ENCODE results near the gene METTL16. TPM values are rescaled to one million over a fixed set of nuclear protein-coding genes. Genes with fewer than 3 reads are reported as not detected.

Gene METTL16
- total and polyA plus RNA-seq, 2 of the 8 experiments (the other 6 are each of a cell fraction or from before 2014, with no cell fraction given) = 22.8 to 59.4 TPM

DNA sequence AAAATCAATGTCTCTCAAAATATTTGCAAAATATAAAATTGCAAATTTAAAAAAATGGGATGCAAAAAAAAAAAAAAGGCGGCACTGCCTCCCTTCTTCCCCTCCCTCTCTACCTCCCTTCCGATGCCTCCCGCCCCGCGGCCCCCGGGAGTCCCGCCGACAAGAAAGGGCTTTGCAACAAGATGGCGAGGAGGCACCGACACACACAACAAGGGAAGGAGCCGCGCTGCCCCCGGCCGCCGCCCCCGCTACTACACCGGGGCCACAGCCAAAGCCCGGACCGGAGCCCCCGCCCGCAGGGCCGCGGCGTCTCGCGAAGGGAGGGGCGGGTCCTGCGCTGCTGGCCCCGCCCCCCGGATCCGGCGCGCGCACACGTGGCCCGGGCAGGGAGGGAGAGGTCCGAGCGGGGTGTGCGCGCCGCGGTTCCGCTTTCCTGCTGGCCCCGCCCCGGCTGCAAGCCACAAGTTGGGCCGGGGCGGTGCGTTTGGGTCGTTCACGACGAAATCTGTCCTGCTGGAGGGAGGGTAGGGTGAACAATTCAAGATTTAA lies 110.7 kb downstream of the METTL16 start, which contains the start of gene MNT:
Gene MNT (minus strand): TSS at position 184 of the 549 bp plus-strand sequence. CDS start 348 bp downstream, outside the sequence.
- peak within 1 kb of the TSS; percentile 60 for H3K18ac ChIP-seq (ENCODE audit: extremely low read depth, low read length)
- H3K9me3 ChIP-seq (ENCODE audit: insufficient read depth in 2 of 2, low read depth in 1 of 2, low read length in 1 of 2) = no peaks in the 10 kb centered on the region
- H3K79me2 ChIP-seq (ENCODE audit: control insufficient read depth in 1 of 2, insufficient read depth in 2 of 2, low read length in 2 of 2) = peaks cover 0 to 26% of the 10 kb centered on the region in 2 experiments; a peak in 2 of 4 replicates
- H3K4me2 ChIP-seq (ENCODE audit: insufficient read depth in 1 of 2, low read depth in 2 of 2, low read length in 2 of 2) = peak within 1 kb of the TSS; percentile 94 to 97
- no peak within 1 kb of the TSS for H3K23ac ChIP-seq (ENCODE audit: insufficient read length)
- no peak within 1 kb of the TSS for H2AK5ac ChIP-seq (ENCODE audit: low read depth, low read length)
- H3K23me2 ChIP-seq (ENCODE audit: low read depth, low read length) = peaks cover 22% of the 10 kb centered on the region
- H3K9ac ChIP-seq (replicated peaks in 1 of 4; ENCODE audit: extremely low read depth in 1 of 4, low read depth in 3 of 4, low read length in 3 of 4) = peak within 1 kb of the TSS; percentile 63 to 83 (median 82)
- peak within 1 kb of the TSS; percentile 93 for H4K8ac ChIP-seq (ENCODE audit: extremely low read depth, insufficient read depth, low read length)
- no peak within 1 kb of the TSS for H2BK120ac ChIP-seq (replicated peaks; ENCODE audit: low read depth, low read length)
- H2AFZ ChIP-seq (ENCODE audit: low read length) = peak within 1 kb of the TSS; percentile 75; the same call in 1 of the 2 replicates
- no peak within 1 kb of the TSS for H2BK20ac ChIP-seq (ENCODE audit: low read length)
- peaks cover 0 to 2% (median 0%) of the 10 kb centered on the region in 4 experiments; a peak in 2 of 7 replicates for H3K27me3 ChIP-seq (replicated peaks in 1 of 4; ENCODE audit: control insufficient read depth in 3 of 4, extremely low read depth in 1 of 4, insufficient read depth in 3 of 4, low read length in 3 of 4)
- H3K4me3 ChIP-seq (ENCODE audit: extremely low read depth in 1 of 4, insufficient read depth in 2 of 4, low read depth in 3 of 4, low read length in 4 of 4) = peak within 1 kb of the TSS; percentile 84 to 96 (median 86)
- ChIA-PET POLR2A (ENCODE audit: partially characterized antibody) (interaction anchor here (0.6 to 8.8 kb wide), 19 partner anchors 11 to 309 kb away, joined by 3 to 193 read pairs (median 4); partner anchors contain the start of genes SMG6, SRR and TSR1), CTCF (ENCODE audit: partially characterized antibody) (interaction anchor here (0.8 to 8.8 kb wide), 6 partner anchors 9 to 448 kb away, joined by 3 to 80 read pairs (median 5); no protein-coding TSS in a partner anchor)
- peak within 1 kb of the TSS; percentile 94 for H3K27ac ChIP-seq (ENCODE audit: low read depth, low read length)
- no peaks in the 10 kb centered on the region for H3K36me3 ChIP-seq (ENCODE audit: control insufficient read depth in 2 of 4, insufficient read depth in 4 of 4, low read length in 3 of 4)
- H2BK5ac ChIP-seq (ENCODE audit: low read depth, low read length) = peak within 1 kb of the TSS; percentile 97
- FAIRE-seq (no peak), DNase-seq (ENCODE audit: low read depth in 1 of 2, low spot score in 2 of 2) (peak; percentile 82 to 93)
- H3K56ac ChIP-seq (replicated peaks; ENCODE audit: insufficient read length, low read depth, low read length) = peak within 1 kb of the TSS; percentile 33
- H4K5ac ChIP-seq (ENCODE audit: insufficient read length, low read depth, low read length) = peak within 1 kb of the TSS; percentile 63
- H2BK12ac ChIP-seq (ENCODE audit: low read depth, low read length) = peak within 1 kb of the TSS; percentile 97
- peak within 1 kb of the TSS; percentile 80 for H3K4ac ChIP-seq (replicated peaks; ENCODE audit: insufficient read length, low read depth, low read length)
- H3K4me1 ChIP-seq (replicated peaks in 1 of 4; ENCODE audit: control insufficient read depth in 3 of 4, insufficient read depth in 4 of 4, low read length in 3 of 4) = peaks cover 7 to 31% (median 22%) of the 10 kb centered on the region in 4 experiments
- H4K91ac ChIP-seq (replicated peaks; ENCODE audit: insufficient read length, low read length) = peak within 1 kb of the TSS; percentile 90
- no peak within 1 kb of the TSS for H3K14ac ChIP-seq (ENCODE audit: insufficient read length)
- H4K20me1 ChIP-seq (replicated peaks in 1 of 2; ENCODE audit: control insufficient read depth in 1 of 2, insufficient read depth in 2 of 2, low read length in 2 of 2) = peaks cover 1 to 10% of the 10 kb centered on the region in 2 experiments
- H2BK15ac ChIP-seq (ENCODE audit: low read length) = no peak within 1 kb of the TSS
- WGBS, 2 experiments (ENCODE audit: extremely low coverage in 1 of 2, insufficient coverage in 1 of 2, insufficient read length in 1 of 2, insufficient replicate concordance in 2 of 2, low coverage in 1 of 2, low lambda C conversion rate in 2 of 2, missing lambda C conversion rate in 1 of 2) = 0% methylated on average over 9 of the region's 51 CpGs; no CpG with 5 or more reads in 1 of the 2 experiments
- H3K79me1 ChIP-seq (ENCODE audit: low read depth, low read length) = peaks cover 17% of the 10 kb centered on the region
- TF ChIP-seq SP1 (IDR thresholded peaks at IDR 0.05; ENCODE audit: low read depth, low read length) = peak; percentile 97
- TF ChIP-seq EGR1 (IDR thresholded peaks at IDR 0.05; ENCODE audit: borderline replicate concordance, low read depth, low read length) = peak; percentile 98
- peak; percentile 71 for TF ChIP-seq CHD1 (IDR thresholded peaks at IDR 0.05; ENCODE audit: low read depth, low read length)
- TF ChIP-seq CREB1 (IDR thresholded peaks at IDR 0.05) = peak; percentile 75
- TF ChIP-seq SIX5 (IDR thresholded peaks at IDR 0.05; ENCODE audit: low read depth, low read length) = no peak
- TF ChIP-seq SAP30 (IDR thresholded peaks at IDR 0.05; ENCODE audit: insufficient read depth, insufficient replicate concordance, low read length) = no peak
- peak; percentile 63 for TF ChIP-seq TAF7 (optimal IDR thresholded peaks at IDR 0.05; ENCODE audit: borderline replicate concordance, low read depth, low read length)
- no peak for TF ChIP-seq NRF1 (IDR thresholded peaks at IDR 0.05; ENCODE audit: low read depth, low read length)
- TF ChIP-seq TBP (IDR thresholded peaks at IDR 0.05; ENCODE audit: low read depth, low read length) = peak; percentile 68
- TF ChIP-seq, protein P1, sequence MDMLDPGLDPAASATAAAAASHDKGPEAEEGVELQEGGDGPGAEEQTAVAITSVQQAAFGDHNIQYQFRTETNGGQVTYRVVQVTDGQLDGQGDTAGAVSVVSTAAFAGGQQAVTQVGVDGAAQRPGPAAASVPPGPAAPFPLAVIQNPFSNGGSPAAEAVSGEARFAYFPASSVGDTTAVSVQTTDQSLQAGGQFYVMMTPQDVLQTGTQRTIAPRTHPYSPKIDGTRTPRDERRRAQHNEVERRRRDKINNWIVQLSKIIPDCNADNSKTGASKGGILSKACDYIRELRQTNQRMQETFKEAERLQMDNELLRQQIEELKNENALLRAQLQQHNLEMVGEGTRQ (IDR thresholded peaks at IDR 0.05; ENCODE audit: low read length) = peak; percentile 60; the same call in 1 of the 2 replicates
- TF ChIP-seq ASH2L (IDR thresholded peaks at IDR 0.05; ENCODE audit: low read length) = peak; percentile 57
